RPMI7951 (cell line): ENCODE measurements around the gene GALNT17. TPM values are rescaled to one million over a fixed set of nuclear protein-coding genes. Genes with fewer than 3 reads are reported as not detected.
A peak's percentile ranks its signal among the peaks of the same experiment; 100 is the strongest.

Source experiments
- DNase-seq: peaks from one replicate; pipeline ENCODE4 v3.0.0-alpha.2; 2012; ENCODE audit warnings: low read depth
- total RNA-seq: library from RNA; depleted of rRNA; stranded (reverse); fragments of >200 nt; shearing (Covaris generic); gene quantifications from 2 replicates; pipeline ENCODE4 v1.2.3, GENCODE V29; 2014

Gene GALNT17
- total RNA-seq, 1 experiment from 2014 or later = not detected

DNA sequence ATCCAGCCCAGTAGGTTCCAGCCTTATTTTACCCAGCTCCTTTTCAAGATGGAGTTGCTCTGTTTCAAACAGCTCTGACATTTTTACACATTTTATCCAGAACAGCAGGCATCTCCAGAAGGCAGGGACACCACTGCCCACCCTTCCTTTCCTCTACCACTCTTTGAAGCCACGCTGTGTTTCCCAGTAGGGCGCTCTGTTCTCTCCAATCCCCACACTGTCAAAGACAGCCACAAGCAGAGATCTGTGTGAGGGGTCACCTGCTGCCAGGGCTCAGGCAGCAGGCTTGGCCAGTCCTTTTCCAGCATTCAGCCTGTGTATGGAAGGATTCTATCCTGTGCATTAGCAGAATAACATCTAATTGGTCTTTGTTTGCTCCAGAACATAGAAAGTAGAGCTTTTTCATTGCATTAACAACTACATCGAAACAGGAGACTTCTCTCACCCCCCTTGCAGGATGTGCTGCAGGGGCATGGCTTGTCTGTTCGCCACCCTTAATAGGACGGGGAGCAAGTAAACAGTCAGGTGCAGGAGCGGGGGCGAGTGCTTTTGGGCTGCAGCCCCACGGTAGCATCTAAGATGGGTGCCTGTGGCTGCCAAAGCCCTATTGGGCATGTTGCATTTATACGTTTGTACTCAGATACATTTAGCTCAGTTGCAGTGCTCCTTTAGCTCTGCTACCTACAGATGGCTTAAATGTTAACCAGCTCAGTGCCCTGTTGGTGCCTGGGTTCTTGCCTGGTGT is 326.1 kb downstream of the GALNT17 start:
- no peak for DNase-seq

DNA sequence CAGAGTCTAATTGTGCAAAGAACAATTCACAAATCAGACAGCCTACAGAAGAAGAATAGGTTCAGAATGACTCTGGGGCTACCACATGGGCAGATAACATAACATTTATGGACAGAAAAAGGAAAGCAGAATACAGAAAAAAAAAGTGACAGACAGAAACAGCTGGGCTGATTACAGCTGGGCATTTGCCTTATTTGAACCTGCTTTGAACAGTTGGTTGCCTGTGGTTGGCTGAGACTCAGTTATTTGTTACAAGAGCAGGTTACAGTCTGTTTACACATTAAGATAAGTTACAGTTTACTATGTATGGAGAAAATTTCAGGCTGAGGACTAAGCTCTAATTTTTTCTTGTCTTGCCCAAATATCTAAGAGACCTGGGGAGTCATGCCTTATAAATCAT is 327.2 kb downstream of the GALNT17 start:
- DNase-seq = no peak

DNA sequence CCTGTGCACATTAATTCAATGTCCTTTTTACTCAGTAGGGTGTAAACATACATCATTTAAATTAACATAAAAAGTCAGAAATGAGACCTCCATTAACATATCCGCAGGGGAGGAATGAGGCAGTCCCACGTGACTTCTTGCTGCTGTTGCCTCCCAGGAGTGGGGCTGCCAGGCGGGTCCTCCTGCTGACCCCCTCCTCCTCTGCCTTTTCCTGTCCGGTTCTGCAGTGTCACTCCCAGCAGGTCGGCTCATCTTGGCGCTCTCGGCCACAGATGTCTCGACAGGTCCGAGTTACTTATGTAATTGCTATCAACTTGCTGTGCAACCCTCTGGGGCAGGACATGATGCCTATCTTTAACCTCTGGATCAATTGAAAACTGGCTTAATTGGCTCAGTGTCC is 329.6 kb downstream of the GALNT17 start:
- no peak for DNase-seq

- no peak for DNase-seq
These were observed 333.8 kb downstream of the GALNT17 start for GRCh38 chr7:71465741-71466189.

- DNase-seq = no peak
These were observed 334.7 kb downstream of the GALNT17 start for GRCh38 chr7:71466448-71467145.

GRCh38 chr7:71470326-71470725 is 338.4 kb downstream of the GALNT17 start:
- no peak for DNase-seq

- no peak for DNase-seq
These were observed 338.9 kb downstream of the GALNT17 start for GRCh38 chr7:71470830-71471229.

GRCh38 chr7:71472962-71473361 is 341.0 kb downstream of the GALNT17 start:
- DNase-seq = no peak

GRCh38 chr7:71473366-71473967 is 341.5 kb downstream of the GALNT17 start:
- DNase-seq = no peak

- no peak for DNase-seq
These were observed 345.5 kb downstream of the GALNT17 start for GRCh38 chr7:71477441-71477840.

GRCh38 chr7:71479231-71479630 is 347.3 kb downstream of the GALNT17 start:
- DNase-seq = no peak

DNA sequence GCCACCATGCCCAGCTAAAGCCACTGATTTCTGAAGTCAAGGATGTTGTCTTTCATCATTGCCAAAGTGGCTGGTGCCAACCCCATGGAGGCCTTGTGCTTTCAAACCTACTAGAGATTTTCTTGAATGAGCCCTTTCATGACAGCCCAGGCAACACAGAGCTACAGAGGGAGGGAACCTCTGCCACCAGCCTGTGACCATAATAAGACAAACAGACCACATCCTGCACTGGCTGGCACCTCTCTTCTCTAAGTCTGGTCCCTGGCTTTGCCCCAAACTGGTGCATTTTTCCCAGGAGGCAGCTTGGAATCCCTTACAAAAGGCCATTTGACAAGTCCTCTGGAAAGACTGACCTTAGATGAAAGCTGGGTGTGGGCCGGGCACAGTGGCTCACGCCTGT is 348.8 kb downstream of the GALNT17 start:
- DNase-seq = peak; percentile 29

DNA sequence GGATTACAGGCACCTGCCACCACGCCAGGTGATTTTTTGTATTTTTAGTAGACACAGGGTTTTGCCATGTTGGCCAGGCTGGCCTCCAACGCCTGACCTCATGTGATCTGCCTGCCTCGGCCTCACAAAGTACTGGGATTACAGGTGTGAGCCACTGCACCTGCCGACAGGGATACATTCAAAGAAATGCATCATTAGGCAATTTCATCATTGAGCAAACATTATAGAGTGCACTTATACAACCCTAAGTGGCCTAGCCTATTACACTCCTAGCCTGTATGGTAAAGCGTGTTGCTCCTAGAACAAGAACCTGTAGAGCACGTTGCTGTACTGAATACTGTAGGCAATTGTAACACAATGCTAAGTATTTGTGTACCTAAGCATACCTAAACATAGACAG is 350.3 kb downstream of the GALNT17 start:
- DNase-seq = no peak

DNA sequence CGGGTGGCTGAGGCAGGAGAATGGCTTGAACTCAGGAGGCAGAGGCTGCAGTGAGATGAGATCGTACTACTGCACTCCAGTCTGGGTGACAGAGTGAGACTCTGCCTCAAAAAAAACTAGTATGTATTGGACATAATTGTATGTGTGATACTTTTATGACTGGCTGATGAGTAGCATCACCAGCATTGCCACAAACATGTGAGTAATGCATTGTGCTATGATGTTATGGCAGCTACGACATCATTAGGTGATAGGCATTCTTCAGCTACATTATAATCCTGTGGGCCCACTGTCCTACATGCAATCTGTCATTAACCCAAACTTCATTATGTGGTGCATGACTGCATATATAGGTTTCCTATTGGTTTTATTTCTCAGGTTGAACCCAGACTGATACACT is 352.4 kb downstream of the GALNT17 start:
- DNase-seq = no peak

- DNase-seq = no peak
These were observed 353.6 kb downstream of the GALNT17 start for GRCh38 chr7:71485586-71485985.

DNA sequence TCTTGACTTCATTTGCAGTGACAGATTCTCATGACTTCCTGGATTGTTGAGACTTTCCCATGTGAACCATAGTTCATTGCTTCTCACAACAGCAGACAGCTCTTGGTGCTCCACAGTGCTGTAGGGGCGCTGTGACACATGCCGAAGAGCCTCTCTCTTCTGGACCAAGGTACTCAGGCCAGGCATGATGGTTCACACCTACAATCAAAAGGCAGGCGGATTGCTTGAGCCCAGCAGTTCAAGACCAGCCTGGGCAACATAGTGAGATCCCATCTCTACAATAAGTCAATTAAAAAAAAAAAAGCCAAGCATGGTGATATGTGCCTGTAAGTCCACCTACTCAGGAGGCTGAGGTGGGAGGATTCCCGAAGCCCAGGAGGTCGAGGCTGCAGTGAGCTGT is 354.5 kb downstream of the GALNT17 start:
- DNase-seq = no peak

DNA sequence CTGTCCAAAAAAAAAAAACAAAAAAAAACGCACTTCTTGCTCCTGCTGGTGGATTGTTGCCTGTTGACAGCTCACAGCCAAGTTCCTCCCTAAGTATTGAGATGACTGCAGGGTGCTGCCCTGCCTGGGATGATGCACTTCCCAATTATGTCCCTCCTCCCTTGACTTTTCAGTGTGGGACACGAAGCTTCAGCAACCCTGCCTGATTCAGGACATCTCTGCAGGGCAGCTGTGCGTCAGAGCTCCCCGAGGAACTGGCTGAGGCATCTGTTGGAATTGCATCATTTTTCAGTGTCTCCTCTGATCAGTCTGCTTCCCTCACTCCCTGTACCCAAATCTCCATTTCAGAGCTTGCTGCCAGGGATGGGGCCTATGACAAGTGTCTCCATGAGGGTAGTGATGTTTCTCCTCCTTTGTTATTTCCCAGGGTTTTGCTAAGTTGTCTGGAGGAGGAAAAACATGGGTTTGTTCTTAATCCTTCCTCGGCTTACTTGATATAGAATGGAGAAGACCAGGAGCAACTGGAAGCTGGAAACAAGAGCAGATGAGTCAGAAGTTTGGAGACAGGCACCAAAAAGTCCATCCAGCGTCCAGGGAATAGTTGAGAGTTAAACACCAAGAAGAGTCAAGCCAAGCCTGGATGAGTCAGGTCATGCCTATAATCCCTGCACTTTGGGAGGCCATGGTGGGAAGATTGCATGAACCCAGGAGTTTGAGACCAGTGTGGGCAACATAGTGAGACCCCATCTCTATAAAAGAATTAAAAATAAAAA is 355.1 kb downstream of the GALNT17 start:
- peak; percentile 49 for DNase-seq

GRCh38 chr7:71488308-71488707 is 356.4 kb downstream of the GALNT17 start:
- no peak for DNase-seq

- no peak for DNase-seq
These were observed 359.4 kb downstream of the GALNT17 start for GRCh38 chr7:71491336-71491735.

GRCh38 chr7:71495828-71496227 is 363.9 kb downstream of the GALNT17 start:
- no peak for DNase-seq

DNA sequence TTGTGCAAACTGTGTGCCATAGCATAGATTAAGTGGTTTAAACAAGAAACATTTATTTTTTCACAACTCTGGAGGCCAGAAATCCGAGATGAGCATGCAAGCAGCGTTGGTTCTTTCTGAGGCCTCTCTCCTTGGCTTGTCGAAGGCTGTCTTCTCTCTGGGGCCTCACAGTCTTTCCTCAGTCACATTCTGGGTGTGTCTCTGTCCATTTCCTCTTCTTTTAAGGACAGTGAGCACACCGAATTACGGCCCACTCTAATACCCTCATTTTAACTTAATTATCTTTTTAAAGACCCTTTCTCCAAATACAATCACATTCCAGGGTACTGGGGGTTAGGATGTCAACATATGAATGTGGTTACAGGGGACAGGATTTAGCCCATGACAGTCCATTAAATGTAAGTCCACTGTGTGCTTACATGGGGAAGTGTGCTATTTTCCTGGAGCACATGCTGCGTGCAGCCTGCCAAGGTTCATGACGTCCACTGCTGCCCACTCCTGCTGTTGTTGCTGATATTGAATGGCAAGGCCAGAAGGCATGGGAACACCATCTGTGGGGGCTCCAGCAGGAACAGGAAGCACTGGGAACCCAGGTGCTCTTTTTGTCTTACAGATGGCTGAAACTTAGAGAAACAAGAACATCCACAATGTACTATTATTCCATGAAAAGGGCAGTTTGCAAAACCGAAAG is 365.5 kb downstream of the GALNT17 start:
- no peak for DNase-seq

DNA sequence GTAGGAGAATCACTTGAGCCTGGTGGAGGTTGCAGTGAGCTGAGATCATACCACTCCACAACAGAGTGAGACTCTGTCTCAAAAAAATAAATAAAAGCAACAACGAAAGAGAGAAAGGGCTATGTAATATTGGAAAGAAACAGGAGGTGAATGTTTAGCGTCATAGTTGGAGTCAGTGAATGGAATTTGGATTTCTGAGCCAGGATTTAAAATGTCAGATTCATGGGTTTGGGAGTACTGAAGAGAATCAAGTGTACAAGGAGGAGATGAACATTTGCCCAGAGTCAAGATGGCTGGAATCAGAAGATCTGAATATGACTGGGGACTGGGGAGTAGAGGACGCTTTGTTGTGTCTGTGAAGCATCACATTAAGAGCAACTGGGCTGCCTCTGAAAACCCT is 366.4 kb downstream of the GALNT17 start:
- DNase-seq = no peak
